ENCODE data around the gene EYS. TPM values are rescaled to one million over a fixed set of nuclear protein-coding genes. Genes with fewer than 3 reads are reported as not detected.
"Not testable (repeated sequence)": the region's sequence is repeated elsewhere in the genome, so short reads cannot be mapped to it uniquely, and the experiment has no call there.

Gene EYS
- polyA plus RNA-seq, 2 of the 4 experiments (the other 2 are of a cell fraction) = 0.03 to 0.06 TPM

DNA sequence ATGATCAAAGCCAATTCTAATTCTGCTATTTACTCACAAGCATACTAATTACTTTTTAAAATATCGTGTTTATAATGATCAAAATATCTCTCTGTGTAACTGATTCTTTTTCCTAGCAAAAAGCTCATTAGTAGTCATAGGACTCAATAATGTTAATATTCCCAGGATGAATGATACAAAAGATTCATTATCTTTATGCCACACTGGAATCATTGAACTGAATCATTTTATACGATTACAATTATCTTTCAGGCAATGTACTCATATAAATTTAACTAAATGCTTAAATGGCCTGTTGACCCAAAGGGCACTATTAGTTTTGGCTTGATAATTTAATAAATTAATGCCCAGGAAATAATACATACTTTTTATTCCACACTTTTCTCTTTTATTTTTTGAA lies 96.3 kb downstream of the EYS start (continued):
- TF ChIP-seq, protein P1, sequence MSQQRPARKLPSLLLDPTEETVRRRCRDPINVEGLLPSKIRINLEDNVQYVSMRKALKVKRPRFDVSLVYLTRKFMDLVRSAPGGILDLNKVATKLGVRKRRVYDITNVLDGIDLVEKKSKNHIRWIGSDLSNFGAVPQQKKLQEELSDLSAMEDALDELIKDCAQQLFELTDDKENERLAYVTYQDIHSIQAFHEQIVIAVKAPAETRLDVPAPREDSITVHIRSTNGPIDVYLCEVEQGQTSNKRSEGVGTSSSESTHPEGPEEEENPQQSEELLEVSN (IDR thresholded peaks at IDR 0.05; ENCODE audit: borderline replicate concordance, low read depth) = no peak
- TF ChIP-seq EP300 (IDR thresholded peaks at IDR 0.05) = no peak
- no peak for TF ChIP-seq KDM5A (IDR thresholded peaks at IDR 0.05)
- TF ChIP-seq SREBF2 (IDR thresholded peaks at IDR 0.05) = no peak
- TF ChIP-seq, protein P2, sequence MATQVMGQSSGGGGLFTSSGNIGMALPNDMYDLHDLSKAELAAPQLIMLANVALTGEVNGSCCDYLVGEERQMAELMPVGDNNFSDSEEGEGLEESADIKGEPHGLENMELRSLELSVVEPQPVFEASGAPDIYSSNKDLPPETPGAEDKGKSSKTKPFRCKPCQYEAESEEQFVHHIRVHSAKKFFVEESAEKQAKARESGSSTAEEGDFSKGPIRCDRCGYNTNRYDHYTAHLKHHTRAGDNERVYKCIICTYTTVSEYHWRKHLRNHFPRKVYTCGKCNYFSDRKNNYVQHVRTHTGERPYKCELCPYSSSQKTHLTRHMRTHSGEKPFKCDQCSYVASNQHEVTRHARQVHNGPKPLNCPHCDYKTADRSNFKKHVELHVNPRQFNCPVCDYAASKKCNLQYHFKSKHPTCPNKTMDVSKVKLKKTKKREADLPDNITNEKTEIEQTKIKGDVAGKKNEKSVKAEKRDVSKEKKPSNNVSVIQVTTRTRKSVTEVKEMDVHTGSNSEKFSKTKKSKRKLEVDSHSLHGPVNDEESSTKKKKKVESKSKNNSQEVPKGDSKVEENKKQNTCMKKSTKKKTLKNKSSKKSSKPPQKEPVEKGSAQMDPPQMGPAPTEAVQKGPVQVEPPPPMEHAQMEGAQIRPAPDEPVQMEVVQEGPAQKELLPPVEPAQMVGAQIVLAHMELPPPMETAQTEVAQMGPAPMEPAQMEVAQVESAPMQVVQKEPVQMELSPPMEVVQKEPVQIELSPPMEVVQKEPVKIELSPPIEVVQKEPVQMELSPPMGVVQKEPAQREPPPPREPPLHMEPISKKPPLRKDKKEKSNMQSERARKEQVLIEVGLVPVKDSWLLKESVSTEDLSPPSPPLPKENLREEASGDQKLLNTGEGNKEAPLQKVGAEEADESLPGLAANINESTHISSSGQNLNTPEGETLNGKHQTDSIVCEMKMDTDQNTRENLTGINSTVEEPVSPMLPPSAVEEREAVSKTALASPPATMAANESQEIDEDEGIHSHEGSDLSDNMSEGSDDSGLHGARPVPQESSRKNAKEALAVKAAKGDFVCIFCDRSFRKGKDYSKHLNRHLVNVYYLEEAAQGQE (IDR thresholded peaks at IDR 0.05) = no peak
- no peak for TF ChIP-seq ZNF302 (CRISPR knock-in tag; IDR thresholded peaks at IDR 0.05)
- TF ChIP-seq EHMT2 (IDR thresholded peaks at IDR 0.05; ENCODE audit: low read depth) = no peak
- TF ChIP-seq ZFP36 (IDR thresholded peaks at IDR 0.05; ENCODE audit: borderline replicate concordance, partially characterized antibody) = no peak
- TF ChIP-seq, protein P3, sequence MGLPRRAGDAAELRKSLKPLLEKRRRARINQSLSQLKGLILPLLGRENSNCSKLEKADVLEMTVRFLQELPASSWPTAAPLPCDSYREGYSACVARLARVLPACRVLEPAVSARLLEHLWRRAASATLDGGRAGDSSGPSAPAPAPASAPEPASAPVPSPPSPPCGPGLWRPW (IDR thresholded peaks at IDR 0.05) = no peak

DNA sequence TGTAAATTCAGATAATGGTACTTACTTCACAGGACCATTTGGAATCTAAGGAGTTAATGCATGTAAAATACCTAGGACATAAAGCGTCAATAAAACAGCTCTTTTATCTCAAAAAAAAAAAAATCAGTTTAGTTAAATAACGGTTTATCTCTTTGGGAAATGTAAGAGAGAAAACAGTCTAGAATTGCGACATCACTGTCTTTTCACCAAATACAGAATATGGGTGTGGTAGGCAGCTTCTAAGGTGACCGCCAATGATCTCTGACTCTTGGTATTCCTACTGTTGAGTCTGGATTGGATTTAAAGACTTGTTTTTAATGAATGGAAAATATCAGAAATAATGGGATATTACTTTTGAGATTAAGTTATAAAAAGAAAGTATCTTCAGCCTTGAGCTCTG lies 111.5 kb downstream of the EYS start:
- CTCF ChIA-PET = no interaction called here
- WGBS (ENCODE audit: missing lambda C conversion rate) = 78% methylated on average over 4 of the region's 4 CpGs
- Histone ChIP-seq H3K4me3 (no peak overlapping the region), H3K4me2 (no peak overlapping the region), H3K9me3 (no peaks in the 10 kb centered on the region), H3K27ac (no peak overlapping the region), H3K4me1 (no peaks in the 10 kb centered on the region)
- FAIRE-seq (no peak), DNase-seq (ENCODE audit: low read depth in 1 of 2, low spot score in 1 of 2) (no peak), ATAC-seq (no peak)
- TF ChIP-seq CEBPB (IDR thresholded peaks at IDR 0.05) = 0 out of 4 replicates have a peak, but pooled peaks of 1 of the 2 experiments have one; percentile 4
- no peak for TF ChIP-seq KDM5A (IDR thresholded peaks at IDR 0.05)
- POLR2A ChIA-PET = no interaction called here

DNA sequence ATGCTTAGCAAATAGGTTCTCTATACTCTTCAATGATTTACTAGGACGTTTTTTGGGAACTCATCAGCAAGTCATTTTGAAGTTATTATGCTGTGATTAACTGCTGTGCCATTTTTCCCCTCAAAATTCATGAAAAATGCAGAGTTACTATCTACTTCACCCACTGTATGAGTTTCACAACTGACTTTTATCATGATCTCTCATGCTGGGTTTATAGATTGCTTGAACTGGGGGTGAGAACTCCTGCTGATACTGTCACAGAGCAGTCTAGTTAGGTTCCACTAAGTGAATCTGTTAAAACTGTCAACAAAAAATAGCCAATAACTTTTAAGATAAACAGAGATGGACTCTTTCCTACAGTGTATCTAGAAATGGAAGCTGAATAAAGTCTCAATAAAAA lies 136.7 kb downstream of the EYS start:
- ATAC-seq = no peak
- no peak for FAIRE-seq
- DNase-seq (ENCODE audit: low read depth in 1 of 2, low spot score in 1 of 2) = no peak
- Histone ChIP-seq H3K4me1 (no peaks in the 10 kb centered on the region), H3K27ac (no peak overlapping the region), H3K4me3 (no peak overlapping the region), H3K4me2 (no peak overlapping the region), H3K9me3 (no peaks in the 10 kb centered on the region)
- ChIA-PET POLR2A (no interaction called here), CTCF (no interaction called here)
- 0% methylated on average over 1 of the region's 1 CpG for WGBS (ENCODE audit: missing lambda C conversion rate)
- TF ChIP-seq, protein P4, sequence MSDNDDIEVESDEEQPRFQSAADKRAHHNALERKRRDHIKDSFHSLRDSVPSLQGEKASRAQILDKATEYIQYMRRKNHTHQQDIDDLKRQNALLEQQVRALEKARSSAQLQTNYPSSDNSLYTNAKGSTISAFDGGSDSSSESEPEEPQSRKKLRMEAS (IDR thresholded peaks at IDR 0.05) = no peak

DNA sequence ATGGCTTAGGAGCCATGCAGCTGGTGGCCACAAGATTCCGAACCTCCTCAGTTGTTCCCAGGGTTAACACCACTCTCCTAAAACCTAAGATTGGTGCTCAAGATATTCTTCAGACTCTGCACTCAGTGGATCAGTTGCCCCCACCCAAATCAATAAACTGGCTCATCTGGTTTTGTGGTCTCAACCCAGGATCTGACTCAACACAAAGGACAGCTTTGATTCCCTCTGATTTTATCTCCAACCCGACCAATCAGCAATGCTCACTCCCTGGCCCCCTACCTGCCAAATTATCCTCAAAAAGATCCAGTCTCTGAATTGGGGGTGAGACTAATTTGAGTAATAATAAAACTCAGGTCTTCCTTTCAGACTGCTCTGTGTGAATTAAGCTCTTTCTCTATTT lies 137.5 kb downstream of the EYS start:
- no peak for TF ChIP-seq EHF (CRISPR knock-in tag; IDR thresholded peaks at IDR 0.05)
- TF ChIP-seq, protein P5, sequence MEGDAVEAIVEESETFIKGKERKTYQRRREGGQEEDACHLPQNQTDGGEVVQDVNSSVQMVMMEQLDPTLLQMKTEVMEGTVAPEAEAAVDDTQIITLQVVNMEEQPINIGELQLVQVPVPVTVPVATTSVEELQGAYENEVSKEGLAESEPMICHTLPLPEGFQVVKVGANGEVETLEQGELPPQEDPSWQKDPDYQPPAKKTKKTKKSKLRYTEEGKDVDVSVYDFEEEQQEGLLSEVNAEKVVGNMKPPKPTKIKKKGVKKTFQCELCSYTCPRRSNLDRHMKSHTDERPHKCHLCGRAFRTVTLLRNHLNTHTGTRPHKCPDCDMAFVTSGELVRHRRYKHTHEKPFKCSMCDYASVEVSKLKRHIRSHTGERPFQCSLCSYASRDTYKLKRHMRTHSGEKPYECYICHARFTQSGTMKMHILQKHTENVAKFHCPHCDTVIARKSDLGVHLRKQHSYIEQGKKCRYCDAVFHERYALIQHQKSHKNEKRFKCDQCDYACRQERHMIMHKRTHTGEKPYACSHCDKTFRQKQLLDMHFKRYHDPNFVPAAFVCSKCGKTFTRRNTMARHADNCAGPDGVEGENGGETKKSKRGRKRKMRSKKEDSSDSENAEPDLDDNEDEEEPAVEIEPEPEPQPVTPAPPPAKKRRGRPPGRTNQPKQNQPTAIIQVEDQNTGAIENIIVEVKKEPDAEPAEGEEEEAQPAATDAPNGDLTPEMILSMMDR (IDR thresholded peaks at IDR 0.05) = no peak
- no peak for TF ChIP-seq SREBF2 (IDR thresholded peaks at IDR 0.05)
- TF ChIP-seq, protein P3 (IDR thresholded peaks at IDR 0.05) = no peak
- no peak for TF ChIP-seq BHLHE40 (IDR thresholded peaks at IDR 0.05; ENCODE audit: low read depth, low read length)
- TF ChIP-seq RARB (CRISPR knock-in tag; IDR thresholded peaks at IDR 0.05) = no peak
- no peak for TF ChIP-seq POLR2AphosphoS2 (conservative IDR thresholded peaks at IDR 0.05; ENCODE audit: low read length)
- TF ChIP-seq HOXA7 (CRISPR knock-in tag; IDR thresholded peaks at IDR 0.05) = no peak
- no peak for TF ChIP-seq POLR2A (IDR thresholded peaks at IDR 0.05; ENCODE audit: low read length)
- no peak for TF ChIP-seq TFCP2L1 (CRISPR knock-in tag; IDR thresholded peaks at IDR 0.05)
- TF ChIP-seq FOSL2 (IDR thresholded peaks at IDR 0.05) = no peak
- TF ChIP-seq FOSL2 (CRISPR knock-in tag; IDR thresholded peaks at IDR 0.05) = no peak
- TF ChIP-seq, protein P6, sequence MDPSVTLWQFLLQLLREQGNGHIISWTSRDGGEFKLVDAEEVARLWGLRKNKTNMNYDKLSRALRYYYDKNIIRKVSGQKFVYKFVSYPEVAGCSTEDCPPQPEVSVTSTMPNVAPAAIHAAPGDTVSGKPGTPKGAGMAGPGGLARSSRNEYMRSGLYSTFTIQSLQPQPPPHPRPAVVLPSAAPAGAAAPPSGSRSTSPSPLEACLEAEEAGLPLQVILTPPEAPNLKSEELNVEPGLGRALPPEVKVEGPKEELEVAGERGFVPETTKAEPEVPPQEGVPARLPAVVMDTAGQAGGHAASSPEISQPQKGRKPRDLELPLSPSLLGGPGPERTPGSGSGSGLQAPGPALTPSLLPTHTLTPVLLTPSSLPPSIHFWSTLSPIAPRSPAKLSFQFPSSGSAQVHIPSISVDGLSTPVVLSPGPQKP (IDR thresholded peaks at IDR 0.05; ENCODE audit: low read depth, low read length) = no peak
- ATAC-seq (no peak), FAIRE-seq (no peak), DNase-seq (ENCODE audit: low read depth in 1 of 2, low spot score in 1 of 2) (no peak)
- CTCF ChIA-PET = no interaction called here
- 64% methylated on average over 2 of the region's 2 CpGs for WGBS (ENCODE audit: missing lambda C conversion rate)
- H3K4me2 ChIP-seq = no peak overlapping the region
- H3K4me1 ChIP-seq = no peaks in the 10 kb centered on the region
- H3K27ac ChIP-seq = no peak overlapping the region
- POLR2A ChIA-PET = no interaction called here
- no peak overlapping the region for H3K4me3 ChIP-seq
- no peaks in the 10 kb centered on the region for H3K9me3 ChIP-seq

DNA sequence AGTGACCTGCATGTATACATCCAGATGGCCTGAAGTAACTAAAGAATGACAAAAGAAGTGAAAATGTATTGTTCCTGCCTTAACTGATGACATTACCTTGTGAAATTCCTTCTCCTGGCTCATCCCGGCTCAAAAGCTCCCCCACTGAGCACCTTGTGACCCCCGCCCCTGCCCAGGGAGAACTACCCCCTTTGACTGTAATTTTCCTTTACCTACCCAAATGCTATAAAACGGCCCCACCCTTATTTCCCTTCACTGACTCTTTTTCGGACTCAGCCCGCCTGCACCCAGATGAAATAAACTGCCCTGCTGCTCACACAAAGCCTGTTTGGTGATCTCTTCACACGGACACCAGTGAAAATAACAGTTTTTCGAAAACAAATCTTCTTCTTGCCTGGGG lies 138.0 kb downstream of the EYS start:
- H3K4me2 ChIP-seq; DNase-seq (ENCODE audit: low read depth in 1 of 2, low spot score in 1 of 2); ATAC-seq; H3K4me3 ChIP-seq; H3K27ac ChIP-seq; H3K4me1 ChIP-seq; CTCF ChIA-PET; FAIRE-seq; H3K9me3 ChIP-seq; POLR2A ChIA-PET: not testable (repeated sequence)
- 54% methylated on average over 7 of the region's 7 CpGs for WGBS (ENCODE audit: missing lambda C conversion rate)

Measured in A549 (cell line).